ENCODE measurements around the gene ARSK. TPM values are rescaled to one million over a fixed set of nuclear protein-coding genes. Genes with fewer than 3 reads are reported as not detected.
"Not testable (repeated sequence)": the region's sequence is repeated elsewhere in the genome, so short reads cannot be mapped to it uniquely, and the experiment has no call there.

The ARSK gene
- polyA plus RNA-seq, 3 donors from 2014 or later = 11.0 to 14.7 (median 11.8) TPM

GRCh38 chr5:95631991-95632675, 77.2 kb downstream of the ARSK start:
- Mint-ChIP-seq H3K27me3 (ENCODE audit: low read depth in 3 of 3) (peaks cover 1 to 6% (median 3%) of the 10 kb centered on the region in 3 donors), H3K27ac (peak overlapping the region; percentile 39 to 83 (median 78)), H3K36me3 (peaks cover 0 to 6% (median 0%) of the 10 kb centered on the region in 3 donors), H3K4me3 (peak overlapping the region in 1 of 5 donors; percentile 6), H3K9me3 (no peaks in the 10 kb centered on the region), H3K4me1 (peaks cover 13% of the 10 kb centered on the region in 2 donors)
- peak; percentile 49 to 68 (median 54) for DNase-seq

- peaks cover 13% of the 10 kb centered on the region in 2 donors for H3K4me1 Mint-ChIP-seq
- H3K4me3 Mint-ChIP-seq = not testable (repeated sequence)
These were observed 78.0 kb downstream of the ARSK start for GRCh38 chr5:95632942-95633341.

GRCh38 chr5:95633671-95634070, 78.8 kb downstream of the ARSK start:
- H3K4me1 Mint-ChIP-seq = peaks cover 13% of the 10 kb centered on the region in 2 donors
- H3K9me3 Mint-ChIP-seq = no peaks in the 10 kb centered on the region
- no peak for DNase-seq
- H3K4me3 Mint-ChIP-seq = no peak overlapping the region
- peaks cover 0 to 6% (median 0%) of the 10 kb centered on the region in 3 donors for H3K36me3 Mint-ChIP-seq
- peak overlapping the region in 2 of 6 donors; percentile 21 to 55 for H3K27ac Mint-ChIP-seq
- H3K27me3 Mint-ChIP-seq (ENCODE audit: low read depth in 3 of 3) = peaks cover 1 to 6% (median 3%) of the 10 kb centered on the region in 3 donors

More at GRCh38 chr5:95632942-95633341, 78.0 kb downstream of the ARSK start:
- not testable (repeated sequence) for H3K27me3 Mint-ChIP-seq (ENCODE audit: low read depth in 3 of 3); H3K36me3 Mint-ChIP-seq; H3K9me3 Mint-ChIP-seq; DNase-seq
- H3K27ac Mint-ChIP-seq = peak overlapping the region in 2 of 6 donors; percentile 44 to 74

DNA sequence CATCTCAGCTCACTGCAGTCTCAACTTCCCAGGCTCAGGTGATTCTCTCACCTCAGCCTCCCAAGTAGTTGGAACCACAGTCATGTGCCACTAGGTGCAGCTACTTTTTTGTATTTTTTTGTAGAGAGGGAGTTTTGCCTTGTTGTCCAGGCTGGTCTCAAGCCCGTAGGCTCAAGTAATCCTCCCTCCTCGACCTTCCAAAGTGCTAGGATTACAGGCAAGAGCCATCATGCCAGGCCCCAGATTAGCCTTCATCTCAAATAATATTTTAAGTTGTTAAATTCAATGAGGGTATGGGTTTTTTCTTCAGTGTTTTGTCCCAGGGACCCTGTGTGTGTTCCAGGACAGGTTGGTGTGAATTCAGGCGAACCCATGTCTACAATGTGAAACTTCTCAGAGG, 79.2 kb downstream of the ARSK start:
- Mint-ChIP-seq H3K4me1 (peaks cover 13% of the 10 kb centered on the region in 2 donors), H3K27ac (no peak overlapping the region), H3K9me3 (no peaks in the 10 kb centered on the region), H3K36me3 (peaks cover 0 to 6% (median 0%) of the 10 kb centered on the region in 3 donors), H3K4me3 (no peak overlapping the region), H3K27me3 (ENCODE audit: low read depth in 3 of 3) (peaks cover 1 to 6% (median 4%) of the 10 kb centered on the region in 3 donors)
- DNase-seq = no peak

DNA sequence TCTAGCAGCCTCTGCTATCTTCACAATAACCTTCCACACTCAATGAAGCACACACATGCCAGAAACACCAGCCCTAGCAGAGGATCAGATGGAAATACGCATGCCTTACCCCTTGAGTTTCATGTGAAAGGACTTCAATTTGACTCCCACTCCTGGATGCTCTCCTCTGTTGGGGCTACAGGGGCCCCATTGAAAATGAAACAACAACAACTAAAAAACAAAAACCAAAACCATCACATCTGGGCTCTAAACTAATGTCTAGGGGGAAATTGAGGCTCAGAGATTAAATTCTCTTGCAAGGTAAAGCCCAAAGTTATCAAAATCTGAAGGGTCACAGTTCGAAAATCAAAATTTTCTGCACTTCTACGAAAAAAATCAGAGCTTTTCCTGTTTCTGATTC, 83.7 kb downstream of the ARSK start:
- Mint-ChIP-seq H3K27me3 (ENCODE audit: low read depth in 3 of 3) (peaks cover 0 to 11% (median 4%) of the 10 kb centered on the region in 3 donors), H3K36me3 (no peaks in the 10 kb centered on the region), H3K9me3 (no peaks in the 10 kb centered on the region), H3K4me1 (peaks cover 0 to 2% of the 10 kb centered on the region in 2 donors), H3K27ac (no peak overlapping the region), H3K4me3 (no peak overlapping the region)
- DNase-seq = no peak

GRCh38 chr5:95641741-95642220, 86.9 kb downstream of the ARSK start:
- Mint-ChIP-seq H3K36me3 (no peaks in the 10 kb centered on the region), H3K9me3 (no peaks in the 10 kb centered on the region), H3K4me1 (peaks cover 12 to 21% of the 10 kb centered on the region in 2 donors), H3K27me3 (ENCODE audit: low read depth in 3 of 3) (peaks cover 3 to 12% (median 9%) of the 10 kb centered on the region in 3 donors), H3K4me3 (no peak overlapping the region), H3K27ac (peak overlapping the region in 1 of 6 donors; percentile 31)
- DNase-seq = no peak

- peak overlapping the region in 2 of 6 donors; percentile 42 to 58 for H3K27ac Mint-ChIP-seq
- H3K4me1 Mint-ChIP-seq = peaks cover 18 to 33% of the 10 kb centered on the region in 2 donors
- H3K36me3 Mint-ChIP-seq = no peaks in the 10 kb centered on the region
- peaks cover 4 to 14% (median 13%) of the 10 kb centered on the region in 3 donors for H3K27me3 Mint-ChIP-seq (ENCODE audit: low read depth in 3 of 3)
- DNase-seq = no peak
- H3K4me3 Mint-ChIP-seq = no peak overlapping the region
- no peaks in the 10 kb centered on the region for H3K9me3 Mint-ChIP-seq
These were observed 88.3 kb downstream of the ARSK start for GRCh38 chr5:95643152-95643551.

DNA sequence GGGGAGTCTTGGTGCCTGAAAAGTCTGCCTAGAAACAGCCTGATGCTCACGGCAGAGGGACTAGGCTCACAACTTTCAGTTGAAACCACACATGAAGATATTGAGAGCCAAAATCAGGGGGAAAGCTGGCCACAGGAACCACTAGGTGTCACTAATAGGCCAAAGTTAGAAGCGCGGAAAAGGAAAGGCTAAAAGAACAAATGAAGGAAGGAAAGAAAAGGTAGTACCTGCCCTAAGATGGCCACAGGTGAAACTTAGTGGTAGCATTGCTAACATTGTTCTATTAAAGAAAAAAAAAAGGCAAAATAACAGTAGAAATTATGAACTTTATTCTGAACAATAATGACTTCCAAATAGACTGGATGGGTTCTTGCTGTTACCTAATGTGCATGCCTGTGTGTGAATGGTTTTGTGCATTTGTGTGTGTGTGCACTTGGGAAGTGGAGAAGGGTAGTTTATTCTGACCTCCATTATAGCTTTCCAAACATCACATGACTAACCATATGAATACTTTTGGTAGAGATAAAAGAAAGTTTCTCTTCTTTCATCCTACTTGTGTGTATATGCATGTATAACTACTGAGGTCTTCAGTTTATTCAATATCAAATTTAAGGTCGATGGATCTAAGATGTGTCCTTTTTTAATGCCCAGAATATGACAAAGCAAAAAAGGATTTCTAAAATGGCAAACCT, 89.6 kb downstream of the ARSK start:
- Mint-ChIP-seq H3K27ac (peak overlapping the region; percentile 55 to 90 (median 76)), H3K36me3 (no peaks in the 10 kb centered on the region), H3K4me3 (peak overlapping the region in 3 of 5 donors; percentile 0 to 16 (median 0)), H3K4me1 (peaks cover 19 to 35% of the 10 kb centered on the region in 2 donors), H3K9me3 (no peaks in the 10 kb centered on the region), H3K27me3 (ENCODE audit: low read depth in 3 of 3) (peaks cover 4 to 14% (median 8%) of the 10 kb centered on the region in 3 donors)
- peak; percentile 36 to 59 (median 49) for DNase-seq

GRCh38 chr5:95646226-95646568, 91.3 kb downstream of the ARSK start:
- not testable (repeated sequence) for H3K36me3 Mint-ChIP-seq, DNase-seq, H3K9me3 Mint-ChIP-seq
- H3K27me3 Mint-ChIP-seq (ENCODE audit: low read depth in 3 of 3) = peaks cover 4 to 12% (median 8%) of the 10 kb centered on the region in 3 donors
- peak overlapping the region; percentile 90 to 95 (median 92) for H3K27ac Mint-ChIP-seq
- H3K4me3 Mint-ChIP-seq = peak overlapping the region; percentile 86 to 92 (median 88)
- peaks cover 19 to 35% of the 10 kb centered on the region in 2 donors for H3K4me1 Mint-ChIP-seq

DNA sequence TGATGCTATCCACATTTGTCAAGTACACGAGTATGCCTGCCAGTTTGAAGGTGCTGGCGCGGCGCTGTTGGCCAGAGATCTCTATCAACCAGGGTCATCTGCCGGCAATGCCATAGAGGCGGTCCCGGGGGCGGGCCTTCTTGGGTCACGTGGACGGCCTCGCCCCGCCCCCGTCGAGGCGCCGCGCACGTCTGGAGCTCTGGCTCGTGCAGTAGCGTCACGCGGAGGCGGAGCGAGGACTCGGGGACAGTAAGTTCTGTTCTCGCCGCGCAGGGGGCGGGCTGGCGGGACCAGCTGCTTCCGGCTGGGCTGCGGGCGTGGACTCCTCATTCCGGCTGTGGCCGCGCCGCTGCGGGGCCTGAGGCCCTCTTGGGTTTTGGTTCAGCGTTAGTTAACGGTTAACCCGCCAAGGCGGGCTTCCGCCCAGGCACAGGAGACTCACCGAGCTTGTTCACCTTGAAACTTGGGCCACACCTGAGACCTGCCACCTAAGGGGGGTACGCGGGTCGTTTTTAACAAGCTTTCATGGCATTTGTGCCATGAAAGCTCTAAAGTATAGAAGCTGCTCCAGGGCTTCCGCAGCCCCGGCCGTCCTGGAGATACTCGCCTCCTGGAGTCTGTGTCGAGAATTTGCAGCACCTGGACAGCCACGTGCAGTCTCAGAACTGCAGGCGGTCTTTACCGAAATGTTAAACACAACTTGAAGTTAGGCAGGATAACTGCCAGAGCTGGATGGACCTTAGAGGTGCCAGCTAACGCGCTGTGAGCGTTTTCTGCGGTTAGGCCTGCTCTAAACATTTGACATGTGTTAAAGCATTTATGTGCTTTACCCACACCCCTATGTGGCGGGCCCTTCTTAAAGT, 91.9 kb downstream of the ARSK start, which contains the start of gene RFESD:
Gene RFESD (plus strand): TSS at position 209 of the 863 bp plus-strand sequence. CDS start 5,495 bp downstream, outside the sequence.
- no peaks in the 10 kb centered on the region for H3K9me3 Mint-ChIP-seq
- no peaks in the 10 kb centered on the region for H3K36me3 Mint-ChIP-seq
- peak within 1 kb of the TSS; percentile 90 to 95 (median 92) for H3K27ac Mint-ChIP-seq
- H3K4me1 Mint-ChIP-seq = peaks cover 19 to 35% of the 10 kb centered on the region in 2 donors
- peak within 1 kb of the TSS; percentile 86 to 92 (median 88) for H3K4me3 Mint-ChIP-seq
- H3K27me3 Mint-ChIP-seq (ENCODE audit: low read depth in 3 of 3) = peaks cover 4 to 12% (median 8%) of the 10 kb centered on the region in 3 donors
- DNase-seq = peak; percentile 98

GRCh38 chr5:95647886-95648860, 93.3 kb downstream of the ARSK start:
- Mint-ChIP-seq H3K27me3 (ENCODE audit: low read depth in 3 of 3) (peaks cover 4 to 12% (median 8%) of the 10 kb centered on the region in 3 donors), H3K9me3 (no peaks in the 10 kb centered on the region), H3K4me3 (peak overlapping the region in 4 of 5 donors; percentile 19 to 89 (median 28)), H3K27ac (peak overlapping the region in 5 of 6 donors; percentile 12 to 90 (median 60)), H3K36me3 (peaks cover 0 to 5% (median 4%) of the 10 kb centered on the region in 3 donors), H3K4me1 (peaks cover 19 to 35% of the 10 kb centered on the region in 2 donors)
- DNase-seq = peak in 1 of 3 donors; percentile 4

DNA sequence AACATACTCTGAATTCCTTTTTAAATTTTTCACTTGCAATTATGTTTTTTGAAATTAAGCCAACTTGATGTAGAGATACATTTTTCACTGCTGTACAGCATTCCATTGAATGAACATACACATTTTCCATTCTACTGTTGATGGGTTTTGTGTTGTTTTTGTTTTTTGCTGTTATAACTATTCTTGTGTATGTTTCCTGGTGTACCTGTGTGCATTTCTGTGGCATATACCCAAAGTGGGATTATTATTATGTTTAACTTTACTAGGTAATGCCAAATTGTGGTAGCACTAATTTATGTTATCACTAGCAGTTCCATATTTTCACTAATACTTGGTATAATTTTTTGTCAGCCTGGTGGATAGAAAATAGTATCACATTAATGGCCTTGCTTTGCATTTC, 94.4 kb downstream of the ARSK start:
- no peak for DNase-seq
- Mint-ChIP-seq H3K4me3 (no peak overlapping the region), H3K9me3 (no peaks in the 10 kb centered on the region), H3K4me1 (peaks cover 15 to 31% of the 10 kb centered on the region in 2 donors), H3K27me3 (ENCODE audit: low read depth in 3 of 3) (peaks cover 4 to 10% (median 8%) of the 10 kb centered on the region in 3 donors), H3K27ac (no peak overlapping the region), H3K36me3 (peaks cover 0 to 7% (median 5%) of the 10 kb centered on the region in 3 donors)
